HCT116 (cell line): ENCODE results near the gene LRRIQ4. TPM values are rescaled to one million over a fixed set of nuclear protein-coding genes. Genes with fewer than 3 reads are reported as not detected.

Experiments
- ATAC-seq: fragments of 200-7000 bp; cut with Tn5 transposase; 2 replicates; pipeline ENCODE4 v1.9.1; 2020; ENCODE audit warnings: mild to moderate bottlenecking, moderate library complexity
- BruUV-seq: library from RNA; stranded (reverse); fragments of 400-500 nt; replicated peaks from 2 replicates; lab custom pipeline; 2021; lab: Mats Ljungman, UMichigan
- CTCF ChIA-PET: fragments of 300-600 bp; sonication (Branson Sonifier 250); formaldehyde crosslinking; loops from one replicate; lab custom pipeline; 2021; ENCODE audit warnings: antibody characterized with exemption; lab: Charles Lee
- POLR2A ChIA-PET: fragments of 300-600, 350-600 bp; sonication (Branson Sonifier 250); formaldehyde crosslinking; loops from one replicate; lab custom pipeline; 2021; ENCODE audit warnings: antibody characterized with exemption; lab: Charles Lee
- RAD21 ChIA-PET, 2 experiments: fragments of 300-600 bp; sonication (Branson Sonifier 250); formaldehyde crosslinking; loops; one replicate each; lab custom pipeline; 2023; ENCODE audit warnings: low total read pairs in 2 of 2; ENCODE audit not compliant: uncharacterized antibody in 2 of 2, unreplicated experiment in 2 of 2, low non-redundant PET in 1 of 2; lab: Charles Lee
- DNase-seq: peaks from one replicate; pipeline ENCODE4 v3.0.0-alpha.2; 2010; ENCODE audit warnings: low read depth, low spot score
- H2AFZ ChIP-seq: fragments of 200-600 bp; shearing (Covaris generic), sonication (generic); 2 replicates; pipeline ENCODE4 v1.6.1; 2017; ENCODE audit warnings: low read depth, mixed run types, mixed read lengths, antibody characterized with exemption, low read length; ENCODE audit not compliant: poor library complexity, severe bottlenecking
- H3K27ac ChIP-seq: 2 replicates; pipeline ENCODE4 v1.5.1; 2012; ENCODE audit warnings: low read depth, low read length
- H3K27me3 ChIP-seq: fragments of 200-600 bp; sonication (generic); 2 replicates; pipeline ENCODE4 v1.6.1; 2016; ENCODE audit warnings: mixed run types, low read length, mixed read lengths; ENCODE audit not compliant: insufficient read depth
- H3K36me3 ChIP-seq, 2 experiments: fragments of 200-500 bp in 1 of 2; fragments of 200-600 bp in 1 of 2; sonication (Bioruptor generic) in 1 of 2; sonication (generic) in 1 of 2; 2 replicates each; pipeline versions ENCODE4 v1.5.1 to v1.6.1; 2014 to 2016; ENCODE audit warnings: low read length in 2 of 2, inconsistent platforms in 1 of 2, mixed read lengths in 1 of 2, mixed run types in 1 of 2; ENCODE audit not compliant: insufficient read depth in 2 of 2, control insufficient read depth in 1 of 2
- H3K4me1 ChIP-seq, 2 experiments: fragments of 200-600 bp in 1 of 2; sonication (generic) in 1 of 2; 2 replicates each; pipeline versions ENCODE4 v1.5.1 to v1.6.1; 2012 to 2017; ENCODE audit warnings: low read length in 2 of 2, inconsistent platforms in 1 of 2, mild to moderate bottlenecking in 1 of 2, mixed read lengths in 1 of 2, mixed run types in 1 of 2, moderate library complexity in 1 of 2; ENCODE audit not compliant: insufficient read depth in 2 of 2, control insufficient read depth in 1 of 2
- H3K4me2 ChIP-seq: fragments of 200-600 bp; sonication (generic); 2 replicates; pipeline ENCODE4 v1.6.1; 2017; ENCODE audit warnings: mixed run types, low read length, mixed read lengths
- H3K4me3 ChIP-seq, 2 experiments: fragments of 200-600 bp in 1 of 2; sonication (generic) in 1 of 2; replicated peaks in 1 of 2; 2 replicates each; pipeline ENCODE4 v1.5.1; 2011 to 2016; ENCODE audit warnings: low read length in 2 of 2, control low read depth in 1 of 2, low read depth in 1 of 2, mild to moderate bottlenecking in 1 of 2, mixed read lengths in 1 of 2, mixed run types in 1 of 2
- H3K79me2 ChIP-seq: fragments of 200-600 bp; sonication (generic); 2 replicates; pipeline ENCODE4 v1.6.1; 2017; ENCODE audit warnings: mild to moderate bottlenecking, mixed run types, low read length, moderate library complexity, mixed read lengths; ENCODE audit not compliant: insufficient read depth
- H3K9ac ChIP-seq: fragments of 200-600 bp; sonication (generic); 2 replicates; pipeline ENCODE4 v1.6.1; 2016; ENCODE audit warnings: low read length, mixed read lengths
- H3K9me2 ChIP-seq: fragments of 200-600 bp; sonication (generic), shearing (Covaris generic); 2 replicates; pipeline ENCODE4 v1.6.1; 2017; ENCODE audit warnings: mixed run types, mild to moderate bottlenecking, moderate library complexity; ENCODE audit not compliant: insufficient read depth
- H3K9me3 ChIP-seq, 2 experiments: fragments of 200-500 bp in 1 of 2; fragments of 200-600 bp in 1 of 2; sonication (Bioruptor generic) in 1 of 2; sonication (generic) in 1 of 2; 2 replicates each; pipeline ENCODE4 v1.6.1; 2014 to 2017; ENCODE audit warnings: low read length in 2 of 2, mixed read lengths in 2 of 2, inconsistent platforms in 1 of 2, low read depth in 1 of 2, mild to moderate bottlenecking in 1 of 2, mixed run types in 1 of 2, moderate library complexity in 1 of 2; ENCODE audit not compliant: control insufficient read depth in 1 of 2, insufficient read depth in 1 of 2
- H4K20me1 ChIP-seq: fragments of 200-600 bp; sonication (generic), shearing (Covaris generic); 2 replicates; pipeline ENCODE4 v1.6.1; 2017; ENCODE audit warnings: mixed run types, mild to moderate bottlenecking, moderate library complexity; ENCODE audit not compliant: insufficient read depth
- CTCF ChIP-seq, 3 experiments: fragments of 200-600 bp in 1 of 3; sonication (generic) in 1 of 3; IDR thresholded peaks in 2 of 3; conservative IDR thresholded peaks in 1 of 3; 2 replicates each; pipeline ENCODE4 v1.5.1; 2012 to 2017; ENCODE audit warnings: low read depth in 2 of 3, low read length in 2 of 3, antibody characterized with exemption in 1 of 3, borderline replicate concordance in 1 of 3, control low read depth in 1 of 3, mild to moderate bottlenecking in 1 of 3, mixed read lengths in 1 of 3, mixed run types in 1 of 3, moderate library complexity in 1 of 3; ENCODE audit not compliant: insufficient read depth in 1 of 3
- EGR1 ChIP-seq: IDR thresholded peaks from 2 replicates; pipeline ENCODE4 v1.6.1; 2012; ENCODE audit warnings: low read depth
- POLR2A ChIP-seq: IDR thresholded peaks from 2 replicates; pipeline ENCODE4 v1.7.0; 2011; ENCODE audit warnings: borderline replicate concordance; ENCODE audit not compliant: insufficient read depth, insufficient read length; ENCODE audit errors: extremely low read depth
- RAD21 ChIP-seq: IDR thresholded peaks from 2 replicates; pipeline ENCODE4 v1.6.1; 2012; ENCODE audit warnings: low read depth, mild to moderate bottlenecking
- SIN3A ChIP-seq: IDR thresholded peaks from 2 replicates; pipeline ENCODE4 v1.6.1; 2012; ENCODE audit warnings: low read depth
- ZBTB33 ChIP-seq: IDR thresholded peaks from 2 replicates; pipeline ENCODE4 v1.6.1; 2011; ENCODE audit warnings: mild to moderate bottlenecking, low read length, moderate library complexity; ENCODE audit not compliant: insufficient replicate concordance; ENCODE audit errors: extremely low read depth
- ZNF274 ChIP-seq: fragments of 200-500 bp; sonication (Bioruptor generic); IDR thresholded peaks from 2 replicates; pipeline ENCODE4 v1.6.1; 2014; ENCODE audit warnings: mild to moderate bottlenecking, low read depth, low read length, inconsistent platforms
- intact Hi-C: fragments of 100-400 bp; cut with micrococcal nuclease; formaldehyde crosslinking; loops from 2 replicates; pipeline ENCODE4 v1.10.0; 2022
- total RNA-seq: library from RNA; stranded (reverse); gene quantifications from one replicate; pipeline ENCODE4 v1.2.1, GENCODE V29; 2021; ENCODE audit not compliant: unreplicated experiment
- TF ChIP-seq, protein P1 (sequence below): IDR thresholded peaks from 2 replicates; pipeline ENCODE4 v1.6.1; 2012; ENCODE audit warnings: low read depth

LRRIQ4 gene
- total RNA-seq, 1 experiment from 2014 or later, result not detected

DNA sequence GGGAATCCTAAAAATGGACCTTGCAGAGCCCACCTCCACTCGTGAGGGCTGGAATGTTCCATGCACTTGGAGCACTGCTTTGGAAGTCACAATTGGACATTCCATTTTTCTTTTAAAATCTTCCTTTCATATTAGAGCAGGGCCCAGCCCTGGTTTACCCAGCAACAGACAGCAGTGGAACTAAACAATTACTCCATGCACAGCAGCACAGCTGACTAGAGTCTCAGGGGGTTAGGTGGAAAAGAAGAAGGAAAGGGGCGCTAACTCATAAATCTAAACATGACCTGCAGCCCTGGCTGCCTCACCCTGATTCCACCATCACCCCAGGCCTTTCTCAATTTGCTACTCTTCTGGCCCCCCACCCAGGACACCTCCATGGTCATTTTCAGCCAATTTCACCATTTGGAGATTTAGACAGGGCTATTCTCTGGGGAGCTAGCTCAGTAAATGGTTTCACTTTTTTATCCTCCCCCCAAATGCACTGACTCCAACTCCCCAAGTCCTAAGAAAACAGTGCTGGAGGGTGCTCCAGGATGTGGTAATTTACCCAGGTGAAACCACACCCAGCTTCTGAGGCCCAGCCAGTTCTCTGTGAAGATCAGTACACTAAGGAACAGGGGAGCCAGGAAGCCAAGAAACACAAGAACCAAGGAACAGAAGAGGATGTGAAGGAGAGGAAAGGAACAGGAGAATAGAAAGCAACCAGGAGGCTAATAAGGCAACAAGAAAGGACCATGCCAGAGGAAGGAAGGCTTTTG is 58.6 kb downstream of the LRRIQ4 start:
- TF ChIP-seq ZBTB33 (no peak), CTCF (IDR thresholded peaks at IDR 0.05 in 2 of 3, conservative IDR thresholded peaks at IDR 0.05 in 1 of 3; ENCODE audit: borderline replicate concordance in 1 of 3, insufficient read depth in 1 of 3, low read depth in 2 of 3, low read length in 2 of 3) (no peak), POLR2A (no peak), SIN3A (no peak), ZNF274 (no peak), RAD21 (no peak), EGR1 (no peak)
- TF ChIP-seq, protein P1, sequence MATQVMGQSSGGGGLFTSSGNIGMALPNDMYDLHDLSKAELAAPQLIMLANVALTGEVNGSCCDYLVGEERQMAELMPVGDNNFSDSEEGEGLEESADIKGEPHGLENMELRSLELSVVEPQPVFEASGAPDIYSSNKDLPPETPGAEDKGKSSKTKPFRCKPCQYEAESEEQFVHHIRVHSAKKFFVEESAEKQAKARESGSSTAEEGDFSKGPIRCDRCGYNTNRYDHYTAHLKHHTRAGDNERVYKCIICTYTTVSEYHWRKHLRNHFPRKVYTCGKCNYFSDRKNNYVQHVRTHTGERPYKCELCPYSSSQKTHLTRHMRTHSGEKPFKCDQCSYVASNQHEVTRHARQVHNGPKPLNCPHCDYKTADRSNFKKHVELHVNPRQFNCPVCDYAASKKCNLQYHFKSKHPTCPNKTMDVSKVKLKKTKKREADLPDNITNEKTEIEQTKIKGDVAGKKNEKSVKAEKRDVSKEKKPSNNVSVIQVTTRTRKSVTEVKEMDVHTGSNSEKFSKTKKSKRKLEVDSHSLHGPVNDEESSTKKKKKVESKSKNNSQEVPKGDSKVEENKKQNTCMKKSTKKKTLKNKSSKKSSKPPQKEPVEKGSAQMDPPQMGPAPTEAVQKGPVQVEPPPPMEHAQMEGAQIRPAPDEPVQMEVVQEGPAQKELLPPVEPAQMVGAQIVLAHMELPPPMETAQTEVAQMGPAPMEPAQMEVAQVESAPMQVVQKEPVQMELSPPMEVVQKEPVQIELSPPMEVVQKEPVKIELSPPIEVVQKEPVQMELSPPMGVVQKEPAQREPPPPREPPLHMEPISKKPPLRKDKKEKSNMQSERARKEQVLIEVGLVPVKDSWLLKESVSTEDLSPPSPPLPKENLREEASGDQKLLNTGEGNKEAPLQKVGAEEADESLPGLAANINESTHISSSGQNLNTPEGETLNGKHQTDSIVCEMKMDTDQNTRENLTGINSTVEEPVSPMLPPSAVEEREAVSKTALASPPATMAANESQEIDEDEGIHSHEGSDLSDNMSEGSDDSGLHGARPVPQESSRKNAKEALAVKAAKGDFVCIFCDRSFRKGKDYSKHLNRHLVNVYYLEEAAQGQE, result no peak
- intact Hi-C loops, result no loop called here
- Histone ChIP-seq H3K27ac (no peak overlapping the region), H3K36me3 (no peaks in the 10 kb centered on the region), H3K9ac (no peak overlapping the region), H2AFZ (no peak overlapping the region), H3K4me2 (no peak overlapping the region), H3K79me2 (no peaks in the 10 kb centered on the region), H3K4me1 (no peaks in the 10 kb centered on the region), H3K4me3 (no peak overlapping the region), H3K9me2 (no peaks in the 10 kb centered on the region), H3K9me3 (no peaks in the 10 kb centered on the region), H4K20me1 (no peaks in the 10 kb centered on the region), H3K27me3 (no peaks in the 10 kb centered on the region)
- ChIA-PET RAD21 (no interaction called here), CTCF (no interaction called here), POLR2A (no interaction called here)
- no TSS peak for BruUV-seq
- no peak for ATAC-seq
- no peak for DNase-seq
